ENCODE measurements around the gene MPC1.

DNA sequence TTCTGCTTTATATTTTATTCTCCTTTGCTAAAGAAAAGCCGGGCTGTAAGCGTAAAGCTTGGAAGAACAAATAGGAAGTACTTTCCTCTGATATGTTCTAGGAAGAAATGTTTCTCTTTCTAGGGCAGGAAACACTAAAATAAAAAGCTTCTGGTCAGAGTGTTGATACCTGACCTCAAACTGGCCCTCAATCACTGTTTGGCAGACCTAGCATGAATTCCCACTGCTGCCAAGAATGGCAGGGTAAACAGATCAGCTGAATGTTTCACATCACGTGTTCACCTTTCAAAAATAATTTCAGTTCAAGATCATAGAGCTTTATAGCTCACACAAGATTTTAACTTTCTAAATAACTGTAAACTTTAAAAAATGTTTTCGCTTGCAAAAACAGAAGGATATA lies 2.9 kb downstream of the MPC1 start:
- TF ChIP-seq, protein P1, sequence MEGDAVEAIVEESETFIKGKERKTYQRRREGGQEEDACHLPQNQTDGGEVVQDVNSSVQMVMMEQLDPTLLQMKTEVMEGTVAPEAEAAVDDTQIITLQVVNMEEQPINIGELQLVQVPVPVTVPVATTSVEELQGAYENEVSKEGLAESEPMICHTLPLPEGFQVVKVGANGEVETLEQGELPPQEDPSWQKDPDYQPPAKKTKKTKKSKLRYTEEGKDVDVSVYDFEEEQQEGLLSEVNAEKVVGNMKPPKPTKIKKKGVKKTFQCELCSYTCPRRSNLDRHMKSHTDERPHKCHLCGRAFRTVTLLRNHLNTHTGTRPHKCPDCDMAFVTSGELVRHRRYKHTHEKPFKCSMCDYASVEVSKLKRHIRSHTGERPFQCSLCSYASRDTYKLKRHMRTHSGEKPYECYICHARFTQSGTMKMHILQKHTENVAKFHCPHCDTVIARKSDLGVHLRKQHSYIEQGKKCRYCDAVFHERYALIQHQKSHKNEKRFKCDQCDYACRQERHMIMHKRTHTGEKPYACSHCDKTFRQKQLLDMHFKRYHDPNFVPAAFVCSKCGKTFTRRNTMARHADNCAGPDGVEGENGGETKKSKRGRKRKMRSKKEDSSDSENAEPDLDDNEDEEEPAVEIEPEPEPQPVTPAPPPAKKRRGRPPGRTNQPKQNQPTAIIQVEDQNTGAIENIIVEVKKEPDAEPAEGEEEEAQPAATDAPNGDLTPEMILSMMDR (IDR thresholded peaks at IDR 0.05): no peak
- TF ChIP-seq ZFX (IDR thresholded peaks at IDR 0.05; ENCODE audit: borderline replicate concordance): no peak
